HEK293T (cell line): Measurements from ENCODE around the gene ESYT2.
A peak's percentile ranks its signal among the peaks of the same experiment; 100 is the strongest.

Experiments used
- CTCF ChIA-PET: fragments of 350-600 bp; formaldehyde crosslinking; extraction: SDS; loops from one replicate; lab custom pipeline; 2021; ENCODE audit warnings: antibody characterized with exemption, inconsistent platforms; lab: Yijun Ruan, JAX
- POLR2A ChIA-PET: fragments of 350-600 bp; formaldehyde crosslinking; extraction: SDS; loops from one replicate; lab custom pipeline; 2020; ENCODE audit warnings: antibody characterized with exemption, inconsistent platforms; lab: Yijun Ruan, JAX
- DNase-seq: peaks from one replicate; pipeline ENCODE4 v3.0.0; 2012; ENCODE audit warnings: mixed read lengths; ENCODE audit errors: extremely low spot score
- ARNT ChIP-seq: fragments of 450-650 bp; IDR thresholded peaks from 2 replicates; pipeline ENCODE4 v1.6.1; 2017; ENCODE audit warnings: mild to moderate bottlenecking
- BHLHE40 ChIP-seq: fragments of 450-650 bp; IDR thresholded peaks from 2 replicates; pipeline ENCODE4 v1.6.1; 2016; ENCODE audit warnings: mild to moderate bottlenecking, moderate library complexity, borderline replicate concordance
- CTBP1 ChIP-seq: fragments of 450-650 bp; IDR thresholded peaks from 2 replicates; pipeline ENCODE4 v1.6.1; 2016; ENCODE audit warnings: borderline replicate concordance
- ELF4 ChIP-seq: fragments of 450-650 bp; IDR thresholded peaks from 2 replicates; pipeline ENCODE4 v1.6.1; 2017; ENCODE audit warnings: antibody characterized with exemption
- FOXA1 ChIP-seq: fragments of 450-650 bp; IDR thresholded peaks from 2 replicates; pipeline ENCODE4 v1.6.1; 2016; ENCODE audit warnings: mild to moderate bottlenecking
- FOXK2 ChIP-seq: fragments of 450-650 bp; IDR thresholded peaks from 2 replicates; pipeline ENCODE4 v1.6.1; 2016; ENCODE audit warnings: mild to moderate bottlenecking
- FOXM1 ChIP-seq: fragments of 450-650 bp; IDR thresholded peaks from 2 replicates; pipeline ENCODE4 v1.6.1; 2017; ENCODE audit warnings: mild to moderate bottlenecking, borderline replicate concordance
- HDGF ChIP-seq: fragments of 450-650 bp; IDR thresholded peaks from 2 replicates; pipeline ENCODE4 v1.6.1; 2017; ENCODE audit warnings: antibody characterized with exemption, borderline replicate concordance
- L3MBTL2 ChIP-seq: fragments of 450-650 bp; conservative IDR thresholded peaks from 2 replicates; pipeline ENCODE4 v1.6.1; 2016; ENCODE audit warnings: mild to moderate bottlenecking
- LEF1 ChIP-seq: fragments of 450-650 bp; IDR thresholded peaks from 2 replicates; pipeline ENCODE4 v1.6.1; 2017; ENCODE audit warnings: mild to moderate bottlenecking, borderline replicate concordance
- NFRKB ChIP-seq: fragments of 450-650 bp; IDR thresholded peaks from 2 replicates; pipeline ENCODE4 v1.6.1; 2016; ENCODE audit warnings: mild to moderate bottlenecking, moderate library complexity
- SP1 ChIP-seq: fragments of 450-650 bp; IDR thresholded peaks from 2 replicates; pipeline ENCODE4 v1.6.1; 2017
- SUZ12 ChIP-seq: fragments of 450-650 bp; IDR thresholded peaks from 2 replicates; pipeline ENCODE4 v1.6.1; 2016; ENCODE audit warnings: mild to moderate bottlenecking
- TARDBP ChIP-seq: fragments of 450-650 bp; IDR thresholded peaks from 2 replicates; pipeline ENCODE4 v1.6.1; 2016
- ZNF384 ChIP-seq: fragments of 450-650 bp; IDR thresholded peaks from 2 replicates; pipeline ENCODE4 v1.6.1; 2016
- TF ChIP-seq, protein P1 (sequence below): fragments of 450-650 bp; IDR thresholded peaks from 2 replicates; pipeline ENCODE4 v1.6.1; 2016

The ESYT2 gene

DNA sequence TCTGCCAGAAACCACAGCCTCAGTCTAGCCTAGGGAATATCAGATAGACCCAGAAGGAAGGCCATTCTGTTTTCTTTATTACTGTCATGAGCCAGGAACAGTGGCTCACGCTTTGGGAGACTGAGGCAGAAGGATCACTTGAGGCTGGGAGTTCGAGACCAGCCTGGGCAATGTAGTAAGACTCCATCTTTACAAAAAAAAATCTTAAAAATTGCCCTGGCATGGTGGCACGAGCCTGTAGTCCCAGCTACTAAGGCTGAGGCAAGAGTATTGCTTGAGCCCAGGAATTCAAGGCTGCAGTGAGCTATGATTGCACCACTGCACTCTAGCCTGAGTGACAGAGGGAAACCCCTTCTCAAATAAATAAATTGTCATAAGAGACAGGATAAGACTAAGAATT, 3.7 kb upstream of the ESYT2 start:
- POLR2A ChIA-PET: interaction anchor here (1.1 kb wide), 1 partner anchor 128 kb away, joined by 4 read pairs; the partner anchor contains the start of gene NCAPG2
- no peak for DNase-seq
- CTCF ChIA-PET: interaction anchor here (0.6 kb wide), 1 partner anchor 1483 kb away, joined by 4 read pairs; no protein-coding TSS in a partner anchor
- no peak for TF ChIP-seq CTBP1
- no peak for TF ChIP-seq LEF1
- TF ChIP-seq SP1: no peak
- TF ChIP-seq TARDBP: no peak
- TF ChIP-seq L3MBTL2: no peak
- no peak for TF ChIP-seq SUZ12
- TF ChIP-seq BHLHE40: no peak
- no peak for TF ChIP-seq FOXM1
- TF ChIP-seq, protein P1, sequence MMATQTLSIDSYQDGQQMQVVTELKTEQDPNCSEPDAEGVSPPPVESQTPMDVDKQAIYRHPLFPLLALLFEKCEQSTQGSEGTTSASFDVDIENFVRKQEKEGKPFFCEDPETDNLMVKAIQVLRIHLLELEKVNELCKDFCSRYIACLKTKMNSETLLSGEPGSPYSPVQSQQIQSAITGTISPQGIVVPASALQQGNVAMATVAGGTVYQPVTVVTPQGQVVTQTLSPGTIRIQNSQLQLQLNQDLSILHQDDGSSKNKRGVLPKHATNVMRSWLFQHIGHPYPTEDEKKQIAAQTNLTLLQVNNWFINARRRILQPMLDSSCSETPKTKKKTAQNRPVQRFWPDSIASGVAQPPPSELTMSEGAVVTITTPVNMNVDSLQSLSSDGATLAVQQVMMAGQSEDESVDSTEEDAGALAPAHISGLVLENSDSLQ: no peak
- TF ChIP-seq FOXK2: no peak
- no peak for TF ChIP-seq FOXA1

DNA sequence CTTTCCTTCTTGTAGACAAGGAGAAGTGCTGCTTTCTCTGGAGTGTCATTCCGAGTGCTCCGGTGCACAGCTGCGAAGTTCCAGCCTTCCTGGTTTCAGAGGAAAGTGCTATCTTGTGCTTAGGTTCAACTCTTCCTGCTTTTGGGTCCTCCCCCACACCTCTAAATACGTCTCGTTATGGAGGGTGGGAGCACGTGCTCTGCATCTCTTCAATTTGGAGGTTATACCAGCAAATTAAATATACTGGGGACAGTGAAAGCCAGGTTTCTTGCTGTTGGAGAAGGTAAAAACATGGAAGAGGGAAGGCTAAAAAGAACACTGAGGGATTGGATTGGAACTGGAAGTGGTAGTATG, 2.4 kb upstream of the ESYT2 start:
- CTCF ChIA-PET: interaction anchor here (0.6 to 1.2 kb wide), 3 partner anchors 10 to 24 kb away, joined by 3 read pairs; partner anchors contain the start of gene DYNC2I1
- POLR2A ChIA-PET: interaction anchor here (1.5 kb wide), 1 partner anchor 127 kb away, joined by 6 read pairs; the partner anchor contains the start of gene NCAPG2

DNA sequence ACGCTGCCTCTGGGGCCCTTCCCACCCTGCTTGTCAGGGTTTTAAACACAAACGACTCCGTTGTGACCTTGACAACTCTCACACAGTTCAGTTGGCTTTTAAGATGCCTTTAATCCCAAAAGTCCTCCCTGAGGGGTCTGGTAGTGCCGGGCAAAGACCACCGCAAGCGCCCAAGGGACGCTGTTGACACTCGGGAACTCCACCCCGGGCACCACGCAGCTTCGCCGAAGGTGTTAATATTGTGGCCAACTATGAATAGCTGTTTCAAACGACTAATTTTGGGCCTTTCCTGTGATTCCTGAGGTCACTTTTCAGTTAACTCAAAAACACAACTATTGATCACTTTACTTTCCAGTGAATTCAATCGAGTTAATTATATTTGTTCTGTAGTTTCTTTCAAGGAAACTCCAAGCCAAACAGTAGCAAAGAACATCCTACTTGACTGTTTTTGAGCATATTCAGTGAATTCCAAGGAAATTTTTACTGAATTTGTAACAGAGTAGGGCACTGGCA, 958 bp upstream of the ESYT2 start:
- ChIA-PET POLR2A (interaction anchor here (0.6 to 1.6 kb wide), 5 partner anchors 11 to 125 kb away, joined by 3 to 6 read pairs (median 4); partner anchors contain the start of gene NCAPG2), CTCF (interaction anchor here (1.2 kb wide), 1 partner anchor 26 kb away, joined by 3 read pairs; the partner anchor contains the start of gene DYNC2I1)
- TF ChIP-seq, protein P1: no peak
- TF ChIP-seq L3MBTL2: no peak
- TF ChIP-seq ZNF384: no peak
- TF ChIP-seq SP1: no peak
- TF ChIP-seq ARNT: no peak
- no peak for TF ChIP-seq BHLHE40
- TF ChIP-seq FOXM1: no peak
- TF ChIP-seq NFRKB: no peak
- TF ChIP-seq CTBP1: no peak
- TF ChIP-seq ELF4: no peak
- TF ChIP-seq FOXK2: no peak
- TF ChIP-seq TARDBP: no peak
- TF ChIP-seq HDGF: no peak
- TF ChIP-seq LEF1: no peak
- TF ChIP-seq FOXA1: no peak
- DNase-seq: no peak

More for the DNA sequence above, 2.4 kb upstream of the ESYT2 start:
- no peak for DNase-seq
- TF ChIP-seq ZNF384: no peak
- no peak for TF ChIP-seq NFRKB
- no peak for TF ChIP-seq CTBP1
- no peak for TF ChIP-seq SP1
- no peak for TF ChIP-seq HDGF
- TF ChIP-seq ARNT: no peak
- no peak for TF ChIP-seq FOXK2
- TF ChIP-seq BHLHE40: no peak
- TF ChIP-seq, protein P1: no peak
- TF ChIP-seq L3MBTL2: no peak
- TF ChIP-seq FOXM1: no peak

DNA sequence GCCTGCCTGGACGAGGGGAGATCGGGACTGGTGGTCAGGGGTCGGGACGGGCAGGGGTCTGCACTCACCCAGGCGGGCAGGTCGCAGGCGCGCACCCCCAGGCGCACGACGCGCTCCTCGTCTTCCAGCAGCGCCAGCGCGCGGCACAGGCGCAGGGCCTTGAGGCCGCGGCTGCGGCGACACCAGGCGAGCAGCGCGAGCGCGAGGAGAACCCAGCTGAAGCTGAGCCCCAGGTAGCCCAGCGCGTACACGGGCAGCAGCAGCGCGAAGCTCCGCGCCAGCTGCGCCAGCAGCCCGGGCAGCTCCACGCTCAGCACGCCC, 328 bp downstream of the ESYT2 start:
- CTCF ChIA-PET: interaction anchor here (0.8 kb wide), 1 partner anchor 32 kb away, joined by 4 read pairs; no protein-coding TSS in a partner anchor
- POLR2A ChIA-PET: interaction anchor here (0.9 to 1.6 kb wide), 3 partner anchors 10 to 41 kb away, joined by 4 to 6 read pairs (median 5); no protein-coding TSS in a partner anchor
- TF ChIP-seq NFRKB: no peak
- TF ChIP-seq HDGF: no peak
- peak; percentile 51 for TF ChIP-seq L3MBTL2
- TF ChIP-seq BHLHE40: no peak
- DNase-seq: peak; percentile 81

- TF ChIP-seq FOXA1: no peak
- no peak for TF ChIP-seq L3MBTL2
- no peak for TF ChIP-seq SUZ12
- no peak for TF ChIP-seq SP1
- no peak for TF ChIP-seq ZNF384
- TF ChIP-seq FOXK2: no peak
- TF ChIP-seq CTBP1: no peak
- TF ChIP-seq HDGF: no peak
- no peak for TF ChIP-seq TARDBP
- no peak for TF ChIP-seq LEF1
- no peak for TF ChIP-seq BHLHE40
- peak; percentile 59 for DNase-seq
- ChIA-PET CTCF (no interaction called here), POLR2A (interaction anchor here (0.9 to 1.6 kb wide), 3 partner anchors 9 to 41 kb away, joined by 4 to 6 read pairs (median 5); no protein-coding TSS in a partner anchor)
These were observed 932 bp downstream of the ESYT2 start for GRCh38 chr7:158828133-158829020.
